COLO829 (cell line): ENCODE results near the gene TPCN2.

Source experiments
- DNase-seq: peaks from one replicate; pipeline ENCODE4 v3.0.0; 2012; ENCODE audit warnings: low spot score

TPCN2 gene

GRCh38 chr11:69039501-69039900 lies 9.2 kb upstream of the TPCN2 start:
- no peak for DNase-seq

GRCh38 chr11:69040051-69040450 lies 8.7 kb upstream of the TPCN2 start:
- DNase-seq: no peak

- DNase-seq: peak; percentile 22
Measured at GRCh38 chr11:69040581-69041260, 8.0 kb upstream of the TPCN2 start.

- DNase-seq: no peak
Measured at GRCh38 chr11:69041516-69041915, 7.2 kb upstream of the TPCN2 start.

GRCh38 chr11:69044111-69045013 lies 4.4 kb upstream of the TPCN2 start:
- no peak for DNase-seq

DNA sequence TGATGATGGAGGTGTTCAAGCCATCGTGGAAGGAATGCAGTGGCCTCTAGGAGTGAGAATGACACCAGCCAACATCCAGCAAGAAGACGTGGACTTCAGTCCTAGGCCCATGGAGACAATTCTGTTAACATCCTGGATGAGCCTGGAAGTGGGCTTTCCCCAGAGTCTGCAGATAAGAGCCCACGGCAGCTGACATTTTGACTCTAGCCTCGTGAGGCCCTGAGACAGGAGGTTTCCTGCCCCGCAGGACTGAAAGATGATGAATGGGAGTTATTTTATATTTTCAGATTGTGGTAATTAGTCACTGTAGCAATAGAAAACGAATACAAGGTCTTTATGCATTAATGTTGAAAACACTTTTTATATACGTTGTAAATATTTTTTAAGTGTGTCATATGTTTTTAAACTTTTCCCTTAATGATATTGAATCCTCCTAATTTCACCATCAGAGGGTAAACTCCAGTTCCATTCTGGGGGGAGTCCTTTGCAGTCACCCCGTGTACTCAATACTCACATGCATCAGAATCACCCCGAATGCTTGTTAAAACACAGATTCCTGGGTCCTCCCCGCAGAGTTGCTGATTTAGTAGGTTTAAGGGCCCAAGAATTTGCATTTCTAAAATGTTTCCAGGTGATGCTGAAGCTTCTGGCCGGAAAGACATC lies 570 bp upstream of the TPCN2 start:
- peak; percentile 45 for DNase-seq

DNA sequence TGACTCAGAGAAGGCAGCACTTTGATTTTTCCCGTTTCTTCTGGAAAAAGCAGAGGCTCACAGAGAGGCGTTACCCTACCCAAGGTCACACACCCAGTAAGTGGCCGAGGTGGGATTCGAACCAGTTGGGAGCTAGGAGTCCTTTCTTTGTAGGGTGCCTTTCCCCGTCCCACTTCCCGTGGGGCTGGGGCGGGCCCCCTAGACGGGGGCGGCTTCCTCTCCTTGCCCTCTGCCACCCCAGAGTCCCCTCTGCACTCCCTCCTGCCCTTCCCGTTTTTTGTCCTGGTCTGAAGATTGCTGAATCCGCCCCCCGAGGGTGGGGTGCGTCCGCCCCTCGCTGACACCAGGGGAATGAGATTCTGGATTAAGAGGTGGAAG lies 747 bp downstream of the TPCN2 start:
- DNase-seq: no peak

GRCh38 chr11:69050592-69051380 lies 2.1 kb downstream of the TPCN2 start:
- DNase-seq: no peak

DNA sequence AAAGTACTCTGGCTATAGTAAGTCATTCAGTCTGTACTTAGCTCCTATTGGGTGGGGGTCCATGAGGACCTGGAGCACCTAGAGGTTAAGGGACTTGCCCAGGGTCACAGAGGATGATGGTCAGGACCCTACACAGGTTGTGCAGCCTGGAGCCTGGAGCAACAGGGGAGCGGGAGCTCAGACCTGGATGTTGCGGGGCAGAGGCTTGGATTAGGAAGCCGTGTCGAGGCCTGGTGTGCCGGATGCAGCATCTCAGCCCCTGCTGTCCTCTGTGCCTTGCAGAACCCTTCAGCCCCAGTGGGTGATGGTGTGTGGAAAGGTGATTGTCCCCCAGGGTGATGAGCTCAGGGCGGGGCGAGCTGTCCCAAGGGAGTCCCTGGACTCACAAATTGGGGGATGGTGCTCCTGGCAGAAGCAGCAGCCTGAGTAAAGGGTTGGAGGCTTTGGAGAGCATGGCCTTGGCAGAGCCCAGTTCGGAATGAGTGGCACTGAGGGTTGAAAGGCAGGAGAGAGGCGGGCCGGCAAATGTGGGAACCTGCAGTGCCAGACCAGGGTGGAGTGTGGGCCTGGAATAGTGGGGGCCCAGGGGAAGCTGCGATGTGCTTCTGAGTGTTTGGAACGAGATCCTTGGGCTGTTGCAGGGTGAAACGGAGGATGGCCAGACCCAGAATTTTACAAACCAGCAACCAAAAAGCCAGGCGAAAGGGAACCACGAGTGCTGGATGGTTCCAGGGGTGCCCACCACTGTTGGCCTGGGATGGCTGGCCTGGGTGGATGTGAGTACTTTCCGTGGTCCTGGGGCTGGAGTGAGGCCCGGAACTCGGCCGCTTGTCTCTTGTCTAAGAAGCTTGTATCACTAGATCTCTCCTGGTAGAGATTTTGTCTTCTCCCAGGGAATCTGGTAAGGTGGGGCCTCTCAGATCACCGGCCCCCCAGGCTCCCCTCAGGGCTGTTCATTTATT lies 2.9 kb downstream of the TPCN2 start:
- DNase-seq: no peak

GRCh38 chr11:69052343-69053168 lies 3.8 kb downstream of the TPCN2 start:
- peak; percentile 40 for DNase-seq

DNA sequence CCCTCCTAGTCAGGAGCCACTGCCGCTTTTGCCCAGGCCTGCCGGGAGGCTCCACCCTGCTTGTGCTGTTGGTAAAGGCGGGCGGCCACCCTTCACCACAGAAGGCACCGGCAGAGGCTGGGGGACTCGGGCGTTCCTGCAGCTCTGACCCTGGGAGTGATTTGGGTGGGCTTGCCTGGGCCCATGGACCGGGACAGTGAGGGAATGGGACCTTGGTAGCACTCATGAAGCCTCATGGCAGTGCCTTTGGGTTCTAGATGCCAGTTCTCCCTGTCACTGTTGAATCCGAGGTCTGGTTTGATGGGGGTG lies 4.4 kb downstream of the TPCN2 start:
- DNase-seq: no peak

GRCh38 chr11:69053546-69054396 lies 5.0 kb downstream of the TPCN2 start:
- DNase-seq: no peak

DNA sequence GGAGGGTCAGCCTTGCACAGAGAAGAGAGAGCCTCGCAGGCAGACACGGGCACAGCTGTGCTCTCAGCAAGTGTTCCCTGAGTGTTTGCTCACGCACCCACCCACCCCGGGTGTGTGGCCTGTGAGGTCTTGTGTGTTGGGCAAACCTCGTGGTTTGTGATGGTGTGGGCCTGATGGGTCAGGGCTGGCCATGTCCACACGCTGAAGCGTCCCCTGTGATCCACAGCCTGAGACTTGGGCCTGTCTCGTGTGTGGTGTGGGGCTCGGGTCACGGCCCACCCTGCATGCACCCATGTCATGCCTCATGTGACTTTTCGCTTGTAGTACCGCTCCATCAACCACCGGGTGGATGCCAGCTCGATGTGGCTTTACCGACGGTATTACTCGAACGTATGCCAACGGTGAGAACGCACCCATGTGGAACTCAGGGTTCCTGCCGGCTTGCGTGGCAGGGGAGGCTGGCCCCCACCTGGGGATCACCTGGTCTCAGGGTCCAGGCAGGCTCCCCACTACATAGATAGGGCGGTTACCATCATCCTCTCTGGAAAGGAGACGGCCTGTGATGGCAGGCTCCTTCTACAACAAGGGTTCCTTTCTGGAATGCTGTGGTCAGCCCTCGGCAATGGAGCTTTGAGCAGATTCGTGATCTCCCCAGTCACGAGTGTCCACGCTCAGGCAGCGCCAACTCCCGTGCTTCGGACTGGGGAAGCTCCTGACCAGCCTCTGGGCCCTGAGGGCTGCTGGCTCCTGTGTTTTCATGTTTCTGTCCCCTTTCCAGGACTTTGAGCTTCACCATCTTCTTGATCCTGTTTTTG lies 5.9 kb downstream of the TPCN2 start:
- no peak for DNase-seq

DNA sequence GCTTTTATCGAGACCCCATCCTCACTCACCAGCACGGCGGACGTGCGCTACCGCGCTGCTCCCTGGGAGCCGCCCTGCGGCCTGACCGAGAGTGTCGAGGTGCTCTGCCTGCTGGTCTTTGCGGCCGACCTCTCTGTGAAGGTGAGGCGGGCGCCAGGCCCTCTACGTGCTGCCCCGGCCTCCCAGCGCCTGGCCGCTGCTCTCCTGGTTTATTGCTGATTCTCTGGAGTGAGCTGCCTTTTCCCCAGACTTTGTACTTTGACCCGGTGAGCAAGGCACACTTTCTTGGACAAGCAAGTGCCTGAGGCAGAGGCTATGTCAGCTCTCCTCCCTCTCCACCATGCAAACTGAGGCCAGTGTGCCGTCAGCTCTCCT lies 6.5 kb downstream of the TPCN2 start:
- DNase-seq: no peak

DNA sequence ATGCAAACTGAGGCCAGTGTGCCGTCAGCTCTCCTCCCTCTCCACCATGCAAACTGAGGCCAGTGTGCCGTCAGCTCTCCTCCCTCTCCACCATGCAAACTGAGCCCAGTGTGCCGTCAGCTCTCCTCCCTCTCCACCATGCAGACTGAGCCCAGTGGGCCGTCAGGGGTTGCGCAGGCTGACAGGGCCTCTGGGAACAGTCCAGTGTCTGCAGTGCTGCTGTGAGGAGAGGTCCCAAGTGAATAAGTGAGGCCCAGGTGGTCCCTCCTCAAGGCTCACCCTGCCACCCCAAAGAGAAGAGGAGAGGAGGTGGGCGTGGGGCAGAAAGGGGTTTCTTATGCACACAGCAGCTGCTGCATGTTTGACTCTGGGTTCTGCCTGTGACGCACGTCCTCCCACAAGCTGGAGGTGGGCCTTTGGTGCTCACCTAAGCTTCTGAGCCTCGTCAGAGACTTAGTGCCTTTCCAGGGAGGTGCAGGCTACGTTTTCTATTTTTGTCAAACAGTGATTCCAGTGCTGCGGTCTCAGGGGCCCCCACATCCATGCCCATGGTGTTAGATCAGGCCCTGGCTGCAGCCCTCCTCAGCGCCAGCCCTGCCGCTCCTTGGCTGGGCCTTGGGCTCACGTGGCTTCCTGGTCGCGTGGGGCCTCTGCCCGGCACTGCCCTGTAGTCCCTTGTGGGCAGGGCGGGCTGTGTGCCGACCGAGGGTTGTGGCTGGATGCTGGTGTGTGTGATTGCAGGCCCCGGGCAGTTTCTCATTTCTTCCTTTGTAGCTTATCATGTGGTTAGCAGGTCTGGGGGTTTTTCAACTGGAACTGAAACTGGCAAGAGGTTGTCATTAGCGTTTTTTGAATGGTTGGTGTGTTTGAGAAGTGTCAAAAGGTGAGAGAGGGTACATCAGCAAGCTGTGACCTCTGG lies 7.1 kb downstream of the TPCN2 start:
- DNase-seq: peak; percentile 27

DNA sequence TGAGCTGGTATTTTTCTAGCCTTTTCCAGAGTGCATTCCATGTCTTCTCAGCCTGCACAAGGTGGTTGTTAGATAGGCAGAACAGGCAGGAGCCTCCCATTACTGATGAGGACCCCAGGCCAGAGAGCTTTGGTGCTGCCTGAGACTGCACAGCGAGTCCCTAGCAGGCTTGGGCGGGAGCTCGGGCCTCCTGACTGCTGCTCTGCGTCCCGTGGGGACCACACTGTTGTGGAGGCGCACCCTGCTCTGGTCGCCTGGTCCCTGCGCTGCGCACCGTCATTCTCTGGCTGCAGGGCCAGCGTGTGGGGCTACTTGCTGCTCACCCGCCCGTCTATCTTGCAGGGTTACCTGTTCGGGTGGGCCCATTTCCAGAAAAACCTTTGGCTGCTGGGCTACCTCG lies 8.5 kb downstream of the TPCN2 start:
- no peak for DNase-seq

DNA sequence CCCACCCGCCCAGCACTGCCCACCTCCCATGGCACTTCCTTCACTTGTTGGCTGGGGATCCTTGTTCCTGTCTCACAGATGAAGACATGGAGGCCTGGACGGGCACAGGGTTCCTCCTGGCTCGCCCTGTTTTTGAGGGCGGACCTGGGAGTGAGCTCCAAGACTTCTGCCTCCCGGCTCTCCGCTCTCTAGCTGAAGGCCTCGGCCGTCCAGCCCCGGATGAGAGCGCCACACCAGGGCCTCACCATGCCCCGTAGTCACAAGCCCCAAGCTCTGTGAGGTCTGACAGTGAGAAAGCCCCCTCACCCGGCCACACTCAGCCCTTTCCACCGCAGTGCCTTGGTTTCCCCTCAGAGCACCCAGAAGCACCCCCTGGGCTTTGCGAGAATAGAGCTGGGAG lies 9.1 kb downstream of the TPCN2 start:
- DNase-seq: no peak
